ENCODE results near the gene WDFY4. TPM values are rescaled to one million over a fixed set of nuclear protein-coding genes. Genes with fewer than 3 reads are reported as not detected.

WDFY4 gene
- polyA plus RNA-seq, 1 of the 3 experiments (the other 2 are of a cell fraction), result not detected

- no peak overlapping the region for H3K27ac ChIP-seq (ENCODE audit: low read depth in 2 of 2, low read length in 1 of 2)
- no peaks in the 10 kb centered on the region for H3K27me3 ChIP-seq (ENCODE audit: insufficient read depth)
- no peak for DNase-seq
- ChIA-PET POLR2A (no interaction called here), CTCF (interaction anchor here (0.6 kb wide), 1 partner anchor 126 kb away, joined by 3 read pairs; no protein-coding TSS in a partner anchor)
- WGBS (ENCODE audit: low lambda C conversion rate), result 69% methylated on average over 6 of the region's 6 CpGs
- TF ChIP-seq USF1 (IDR thresholded peaks at IDR 0.05; ENCODE audit: borderline replicate concordance, low read depth) (no peak), GABPA (IDR thresholded peaks at IDR 0.05; ENCODE audit: low read depth) (no peak)
- no peaks in the 10 kb centered on the region for H3K79me2 ChIP-seq (ENCODE audit: insufficient read depth)
- H2AFZ ChIP-seq (ENCODE audit: low read depth), result no peak overlapping the region
- H3K4me1 ChIP-seq (ENCODE audit: control insufficient read depth in 1 of 2, insufficient read depth in 2 of 2, low read depth in 1 of 2, low read length in 1 of 2), result no peaks in the 10 kb centered on the region; a peak in 1 of 4 replicates
- no peak overlapping the region for H3K4me3 ChIP-seq (ENCODE audit: low read depth in 2 of 2, low read length in 1 of 2)
- no peaks in the 10 kb centered on the region for H3K9me2 ChIP-seq
- H3K9ac ChIP-seq, result no peak overlapping the region
- no peaks in the 10 kb centered on the region for H3K9me3 ChIP-seq
- H4K20me1 ChIP-seq (ENCODE audit: insufficient read depth), result no peaks in the 10 kb centered on the region
- H3K4me2 ChIP-seq, result no peak overlapping the region
- no peaks in the 10 kb centered on the region for H3K36me3 ChIP-seq (replicated peaks in 1 of 2; ENCODE audit: control insufficient read depth in 1 of 2, insufficient read depth in 2 of 2, low read length in 1 of 2)
- H3F3A ChIP-seq (replicated peaks; ENCODE audit: insufficient read depth), result no peaks in the 10 kb centered on the region
Observed at GRCh38 chr10:49021685-49022084, 337.0 kb downstream of the WDFY4 start.

- POLR2A ChIA-PET, result no interaction called here
Observed at GRCh38 chr10:49023071-49023470, 338.4 kb downstream of the WDFY4 start.

More at GRCh38 chr10:49023071-49023470, 338.4 kb downstream of the WDFY4 start:
- no peaks in the 10 kb centered on the region for H3F3A ChIP-seq (replicated peaks; ENCODE audit: insufficient read depth)
- TF ChIP-seq RFX5 (IDR thresholded peaks at IDR 0.05; ENCODE audit: low read length) (no peak), ZBTB33 (IDR thresholded peaks at IDR 0.05; ENCODE audit: borderline replicate concordance, low read depth) (no peak), NRF1 (IDR thresholded peaks at IDR 0.05; ENCODE audit: low read depth, low read length) (no peak), NFIC (IDR thresholded peaks at IDR 0.05; ENCODE audit: borderline replicate concordance) (no peak), RCOR1 (IDR thresholded peaks at IDR 0.05; ENCODE audit: low read length) (no peak), GABPA (IDR thresholded peaks at IDR 0.05; ENCODE audit: low read depth) (no peak), USF1 (IDR thresholded peaks at IDR 0.05; ENCODE audit: borderline replicate concordance, low read depth) (no peak), MEF2A (IDR thresholded peaks at IDR 0.05; ENCODE audit: borderline replicate concordance, low read depth) (no peak), REST (IDR thresholded peaks at IDR 0.05; ENCODE audit: low read depth, low read length) (no peak), EZH2phosphoT487 (IDR thresholded peaks at IDR 0.05; ENCODE audit: borderline replicate concordance, low read depth) (no peak), CTCF (IDR thresholded peaks at IDR 0.05) (no peak), IRF3 (IDR thresholded peaks at IDR 0.05; ENCODE audit: low read depth, low read length) (no peak), ELF1 (IDR thresholded peaks at IDR 0.05) (no peak), JUND (IDR thresholded peaks at IDR 0.05) (no peak), MAX (IDR thresholded peaks at IDR 0.05; ENCODE audit: low read depth) (no peak), RXRA (IDR thresholded peaks at IDR 0.05; ENCODE audit: borderline replicate concordance, low read depth) (no peak), MXI1 (IDR thresholded peaks at IDR 0.05; ENCODE audit: low read depth, low read length) (no peak)
- no peaks in the 10 kb centered on the region for H3K9me3 ChIP-seq
- no peaks in the 10 kb centered on the region for H3K27me3 ChIP-seq (ENCODE audit: insufficient read depth)
- H3K27ac ChIP-seq (ENCODE audit: low read depth in 2 of 2, low read length in 1 of 2), result no peak overlapping the region
- H3K36me3 ChIP-seq (replicated peaks in 1 of 2; ENCODE audit: control insufficient read depth in 1 of 2, insufficient read depth in 2 of 2, low read length in 1 of 2), result no peaks in the 10 kb centered on the region
- no peak for DNase-seq
- no peaks in the 10 kb centered on the region for H3K79me2 ChIP-seq (ENCODE audit: insufficient read depth)
- H3K4me2 ChIP-seq, result no peak overlapping the region
- WGBS (ENCODE audit: low lambda C conversion rate), result 14% methylated on average over 2 of the region's 2 CpGs
- H3K9ac ChIP-seq, result no peak overlapping the region
- H3K4me1 ChIP-seq (ENCODE audit: control insufficient read depth in 1 of 2, insufficient read depth in 2 of 2, low read depth in 1 of 2, low read length in 1 of 2), result no peaks in the 10 kb centered on the region; a peak in 1 of 4 replicates
- H4K20me1 ChIP-seq (ENCODE audit: insufficient read depth), result no peaks in the 10 kb centered on the region
- H3K9me2 ChIP-seq, result no peaks in the 10 kb centered on the region
- no peak overlapping the region for H3K4me3 ChIP-seq (ENCODE audit: low read depth in 2 of 2, low read length in 1 of 2)
- CTCF ChIA-PET, result interaction anchor here (1.5 kb wide), 1 partner anchor 11 kb away, joined by 3 read pairs; no protein-coding TSS in a partner anchor
- H2AFZ ChIP-seq (ENCODE audit: low read depth), result no peak overlapping the region
